ENCODE measurements around the gene PDZD8. TPM values are rescaled to one million over a fixed set of nuclear protein-coding genes. Genes with fewer than 3 reads are reported as not detected.

Gene PDZD8
- total and polyA plus RNA-seq, 2 experiments from 2014 or later, result 14.4 to 20.1 TPM

DNA sequence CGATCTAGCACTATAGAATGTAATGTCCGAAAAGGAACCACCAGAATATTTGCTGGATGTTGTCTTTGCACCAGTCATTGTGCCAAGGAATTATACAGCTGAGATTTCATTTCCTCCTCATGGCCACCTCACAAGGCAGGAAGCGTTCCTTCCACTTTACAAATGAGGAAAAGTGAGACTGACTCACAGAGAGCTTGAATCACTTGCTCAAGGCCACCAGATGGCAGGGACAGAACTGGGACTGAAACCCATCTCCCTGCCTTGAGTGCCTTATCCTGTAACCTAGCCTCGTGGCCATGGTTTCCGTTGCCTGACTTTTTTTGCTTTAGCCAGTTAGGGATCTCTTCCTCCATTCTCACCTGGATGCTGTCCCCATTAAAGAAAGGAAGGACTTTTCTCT is 44.7 kb upstream of the PDZD8 start:
- in situ Hi-C loops (cut with MboI), result no loop called here
- no peaks in the 10 kb centered on the region for H4K20me1 ChIP-seq (ENCODE audit: insufficient read depth)
- DNase-seq, result peak; percentile 78
- no peak overlapping the region for H3K27ac ChIP-seq
- no peaks in the 10 kb centered on the region for H3K9me2 ChIP-seq (ENCODE audit: insufficient read depth)
- TF ChIP-seq EZH2phosphoT487 (IDR thresholded peaks at IDR 0.05; ENCODE audit: insufficient read depth, low read depth) (no peak), EZH2 (IDR thresholded peaks at IDR 0.05; ENCODE audit: insufficient read depth, poor library complexity, severe bottlenecking) (no peak)
- H3K27me3 ChIP-seq (replicated peaks; ENCODE audit: insufficient read depth), result no peaks in the 10 kb centered on the region
- H3K9ac ChIP-seq, result no peak overlapping the region
- no peak overlapping the region for H3K4me2 ChIP-seq (ENCODE audit: unreplicated experiment)
- no peaks in the 10 kb centered on the region for H3K36me3 ChIP-seq (ENCODE audit: low read depth)
- H3K4me1 ChIP-seq (ENCODE audit: insufficient read depth), result 0 out of 2 replicates have a peak, but pooled peaks cover 8% of the 10 kb centered on the region
- WGBS, 2 experiments (ENCODE audit: low coverage in 1 of 2, low lambda C conversion rate in 2 of 2, missing lambda C conversion rate in 2 of 2), result 59 to 67% methylated on average over 5 of the region's 5 CpGs
- H2AFZ ChIP-seq, result no peak overlapping the region
- H3K79me2 ChIP-seq (ENCODE audit: insufficient read depth), result no peaks in the 10 kb centered on the region
- no peaks in the 10 kb centered on the region for H3K9me3 ChIP-seq (ENCODE audit: low read depth)
- H3K4me3 ChIP-seq, result no peak overlapping the region
- H3F3A ChIP-seq (ENCODE audit: insufficient read depth), result no peaks in the 10 kb centered on the region

DNA sequence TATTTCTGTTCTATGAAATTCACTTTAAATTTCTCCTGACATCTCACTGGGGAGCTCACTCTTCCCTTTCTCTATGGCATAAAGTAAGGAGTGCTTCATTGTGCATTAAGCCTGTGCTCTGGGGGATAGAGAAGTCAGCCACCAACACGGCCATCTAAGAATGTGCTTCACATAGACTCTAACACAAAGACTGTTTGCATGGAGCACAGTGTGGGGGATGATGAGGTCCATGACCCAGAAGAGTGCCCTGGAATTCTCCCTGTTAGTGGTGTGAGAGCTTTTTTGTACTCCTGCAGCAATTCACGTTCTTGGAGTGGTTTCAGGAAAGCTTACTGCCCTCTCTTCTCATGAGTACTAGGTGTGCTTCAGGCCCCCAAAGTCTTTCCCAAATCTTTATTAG is 43.9 kb upstream of the PDZD8 start:
- Histone ChIP-seq H3K4me1 (ENCODE audit: insufficient read depth) (peaks cover 15% of the 10 kb centered on the region), H3K36me3 (ENCODE audit: low read depth) (no peaks in the 10 kb centered on the region), H3K9me2 (ENCODE audit: insufficient read depth) (no peaks in the 10 kb centered on the region), H3K4me2 (ENCODE audit: unreplicated experiment) (no peak overlapping the region), H2AFZ (no peak overlapping the region), H3K9ac (no peak overlapping the region), H3K27me3 (replicated peaks; ENCODE audit: insufficient read depth) (no peaks in the 10 kb centered on the region), H3K27ac (no peak overlapping the region), H4K20me1 (ENCODE audit: insufficient read depth) (no peaks in the 10 kb centered on the region), H3K4me3 (no peak overlapping the region), H3F3A (ENCODE audit: insufficient read depth) (peaks cover 7% of the 10 kb centered on the region), H3K9me3 (ENCODE audit: low read depth) (no peaks in the 10 kb centered on the region), H3K79me2 (ENCODE audit: insufficient read depth) (no peaks in the 10 kb centered on the region)
- TF ChIP-seq EZH2 (IDR thresholded peaks at IDR 0.05; ENCODE audit: insufficient read depth, poor library complexity, severe bottlenecking), result no peak
- no peak for TF ChIP-seq EZH2phosphoT487 (IDR thresholded peaks at IDR 0.05; ENCODE audit: insufficient read depth, low read depth)
- in situ Hi-C loops (cut with MboI), result no loop called here
- WGBS, 2 experiments (ENCODE audit: low coverage in 1 of 2, low lambda C conversion rate in 2 of 2, missing lambda C conversion rate in 2 of 2), result 98 to 100% methylated on average over 2 of the region's 2 CpGs
- DNase-seq, result no peak

DNA sequence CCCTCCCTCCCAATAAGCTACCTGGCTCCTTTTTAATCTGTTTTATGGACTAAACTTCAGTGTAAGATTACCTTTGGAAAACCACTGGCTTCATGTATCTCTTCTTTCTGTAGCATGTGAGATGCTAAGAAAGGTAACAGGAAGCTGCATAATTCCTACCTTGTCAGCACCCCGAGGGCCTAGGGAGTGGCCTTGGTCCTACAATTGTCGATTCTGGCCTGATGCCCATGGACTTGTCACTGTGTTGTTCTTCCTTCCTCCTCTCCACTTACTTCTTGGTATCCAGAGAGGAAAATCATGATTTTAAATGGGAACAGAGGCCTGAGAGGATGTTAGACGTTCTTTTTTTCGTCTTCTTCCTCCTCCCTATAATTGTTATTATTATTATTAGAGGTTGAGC is 42.9 kb upstream of the PDZD8 start:
- H3K4me1 ChIP-seq (ENCODE audit: insufficient read depth), result peaks cover 20% of the 10 kb centered on the region
- no peak overlapping the region for H3K4me3 ChIP-seq
- no peaks in the 10 kb centered on the region for H3K36me3 ChIP-seq (ENCODE audit: low read depth)
- no peaks in the 10 kb centered on the region for H3K9me2 ChIP-seq (ENCODE audit: insufficient read depth)
- DNase-seq, result no peak
- no peaks in the 10 kb centered on the region for H4K20me1 ChIP-seq (ENCODE audit: insufficient read depth)
- H3K9me3 ChIP-seq (ENCODE audit: low read depth), result no peaks in the 10 kb centered on the region
- H3K79me2 ChIP-seq (ENCODE audit: insufficient read depth), result no peaks in the 10 kb centered on the region
- H3F3A ChIP-seq (ENCODE audit: insufficient read depth), result peaks cover 9% of the 10 kb centered on the region
- H3K9ac ChIP-seq, result no peak overlapping the region
- no peak overlapping the region for H2AFZ ChIP-seq
- H3K4me2 ChIP-seq (ENCODE audit: unreplicated experiment), result no peak overlapping the region
- 54 to 67% methylated on average over 4 of the region's 4 CpGs for WGBS, 2 experiments (ENCODE audit: low coverage in 1 of 2, low lambda C conversion rate in 2 of 2, missing lambda C conversion rate in 2 of 2)
- no peak for TF ChIP-seq EZH2phosphoT487 (IDR thresholded peaks at IDR 0.05; ENCODE audit: insufficient read depth, low read depth)
- TF ChIP-seq EZH2 (IDR thresholded peaks at IDR 0.05; ENCODE audit: insufficient read depth, poor library complexity, severe bottlenecking), result no peak
- no peaks in the 10 kb centered on the region for H3K27me3 ChIP-seq (replicated peaks; ENCODE audit: insufficient read depth)
- no peak overlapping the region for H3K27ac ChIP-seq
- in situ Hi-C loops (cut with MboI), result no loop called here

DNA sequence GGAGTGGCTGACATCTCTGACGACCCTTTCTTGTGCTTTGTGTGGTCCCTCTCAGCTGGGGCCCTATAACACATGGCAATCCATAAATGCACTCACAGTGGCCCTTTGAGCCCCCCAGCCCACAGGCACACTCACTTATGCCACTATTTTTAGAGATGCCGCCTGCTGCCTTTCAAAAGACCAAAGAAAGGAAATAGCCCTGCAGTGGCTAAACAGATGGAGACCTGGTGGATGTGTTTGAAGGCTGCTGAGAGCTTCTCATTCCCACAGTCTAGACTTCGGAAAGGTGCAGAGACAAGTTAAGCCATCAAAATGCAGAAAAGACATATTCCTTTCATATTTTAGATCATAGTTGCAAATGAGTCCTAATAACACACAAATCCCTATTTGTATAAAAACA is 42.0 kb upstream of the PDZD8 start:
- in situ Hi-C loops (cut with MboI), result no loop called here
- 83 to 94% methylated on average over 3 of the region's 3 CpGs for WGBS, 2 experiments (ENCODE audit: low coverage in 1 of 2, low lambda C conversion rate in 2 of 2, missing lambda C conversion rate in 2 of 2)

More for the DNA sequence above, 42.0 kb upstream of the PDZD8 start:
- H2AFZ ChIP-seq, result no peak overlapping the region
- H3K79me2 ChIP-seq (ENCODE audit: insufficient read depth), result no peaks in the 10 kb centered on the region
- H3K9ac ChIP-seq, result no peak overlapping the region
- H3K9me3 ChIP-seq (ENCODE audit: low read depth), result no peaks in the 10 kb centered on the region
- peaks cover 9% of the 10 kb centered on the region for H3F3A ChIP-seq (ENCODE audit: insufficient read depth)
- H3K36me3 ChIP-seq (ENCODE audit: low read depth), result no peaks in the 10 kb centered on the region
- no peak overlapping the region for H3K4me2 ChIP-seq (ENCODE audit: unreplicated experiment)
- no peak overlapping the region for H3K4me3 ChIP-seq
- no peak overlapping the region for H3K27ac ChIP-seq
- H3K9me2 ChIP-seq (ENCODE audit: insufficient read depth), result no peaks in the 10 kb centered on the region
- DNase-seq, result no peak
- TF ChIP-seq EZH2phosphoT487 (IDR thresholded peaks at IDR 0.05; ENCODE audit: insufficient read depth, low read depth) (no peak), EZH2 (IDR thresholded peaks at IDR 0.05; ENCODE audit: insufficient read depth, poor library complexity, severe bottlenecking) (no peak)
- H3K27me3 ChIP-seq (replicated peaks; ENCODE audit: insufficient read depth), result no peaks in the 10 kb centered on the region
- no peaks in the 10 kb centered on the region for H4K20me1 ChIP-seq (ENCODE audit: insufficient read depth)
- peaks cover 20% of the 10 kb centered on the region for H3K4me1 ChIP-seq (ENCODE audit: insufficient read depth)

Data from GM23248 (cell line).